Lung (tissue), 12 donors: ENCODE measurements around the gene HNRNPA0. TPM values are rescaled to one million over a fixed set of nuclear protein-coding genes. Genes with fewer than 3 reads are reported as not detected.

Experiments used
- ATAC-seq: fragments of 200-7000 bp; cut with Tn5 transposase; one replicate; pipeline ENCODE4 v1.9.1; 2020; ENCODE audit warnings: moderate number of reproducible peaks; ENCODE audit not compliant: insufficient read depth, low FRiP score
- DNase-seq, 3 donors: peaks; one replicate each; pipeline ENCODE4 v3.0.0-alpha.2; 2013 to 2017
- H3K27ac ChIP-seq, 2 donors: one replicate each; pipeline ENCODE4 v1.5.1; 2013; ENCODE audit warnings: mild to moderate bottlenecking in 2 of 2, moderate library complexity in 2 of 2, control low read depth in 1 of 2, inconsistent platforms in 1 of 2, low read depth in 1 of 2, low read length in 1 of 2
- H3K27me3 ChIP-seq, 3 donors: one replicate each; pipeline ENCODE4 v1.5.1; 2013; ENCODE audit warnings: low read length in 2 of 3; ENCODE audit not compliant: control insufficient read depth in 3 of 3, insufficient read depth in 3 of 3
- H3K36me3 ChIP-seq, 4 donors: one replicate each; pipeline ENCODE4 v1.5.1; 2013; ENCODE audit warnings: low read length in 4 of 4, mild to moderate bottlenecking in 1 of 4, moderate library complexity in 1 of 4; ENCODE audit not compliant: control insufficient read depth in 4 of 4, insufficient read depth in 4 of 4
- H3K4me1 ChIP-seq, 5 donors: one replicate each; pipeline ENCODE4 v1.5.1; 2013; ENCODE audit warnings: low read length in 5 of 5, mild to moderate bottlenecking in 2 of 5, moderate library complexity in 1 of 5; ENCODE audit not compliant: control insufficient read depth in 5 of 5, insufficient read depth in 5 of 5
- H3K4me3 ChIP-seq: one replicate; pipeline ENCODE4 v1.5.1; 2013; ENCODE audit warnings: mild to moderate bottlenecking, control low read depth, moderate library complexity
- H3K9ac ChIP-seq, 2 donors: one replicate each; pipeline ENCODE4 v1.5.1; 2013; ENCODE audit warnings: low read length in 2 of 2, control low read depth in 1 of 2; ENCODE audit not compliant: insufficient read depth in 1 of 2
- H3K9me3 ChIP-seq, 4 donors: one replicate each; pipeline ENCODE4 v1.5.1; 2013; ENCODE audit warnings: low read length in 3 of 4, mild to moderate bottlenecking in 1 of 4, moderate library complexity in 1 of 4; ENCODE audit not compliant: control insufficient read depth in 4 of 4, insufficient read depth in 3 of 4
- WGBS, 2 donors: extraction: QIAGEN DNeasy Blood & Tissue Kit; methylation state at CpG; one replicate each; pipeline ENCODE4 v1.1.7; 2013; 5-methylcytosine and 5-hydroxymethylcytosine counted together
- polyA plus RNA-seq, 2 donors: library from polyadenylated mRNA; stranded (reverse); fragments of 200-250 nt; gene quantifications; one replicate each; pipeline ENCODE4 v1.2.1, GENCODE V29; 2013
- total RNA-seq, 2 donors: library from RNA; depleted of rRNA in 1 of 2; stranded (reverse); fragments of >200 nt in 1 of 2; gene quantifications; one replicate each; pipeline ENCODE4 v1.2.1, GENCODE V29; 2014 to 2021
- TF ChIP-seq, protein P1 (sequence below): IDR thresholded peaks from 2 replicates; pipeline ENCODE4 v1.5.1; 2012; ENCODE audit warnings: mild to moderate bottlenecking; ENCODE audit errors: control extremely low read depth, extremely low read depth
- donor health status: control.
- donor health status: control.
- donor health status: Bipolar disorder and iron deficiency.
- donor health status: healthy.
- donor health status: DM: yes; HTN: yes; CAD: no.

The HNRNPA0 gene
- total and polyA plus RNA-seq, 4 donors, result 21.5 to 29.0 (median 25.1) TPM

GRCh38 chr5:137754961-137755762 lies 999 bp upstream of the HNRNPA0 start:
- no peak for DNase-seq
- TF ChIP-seq, protein P1, sequence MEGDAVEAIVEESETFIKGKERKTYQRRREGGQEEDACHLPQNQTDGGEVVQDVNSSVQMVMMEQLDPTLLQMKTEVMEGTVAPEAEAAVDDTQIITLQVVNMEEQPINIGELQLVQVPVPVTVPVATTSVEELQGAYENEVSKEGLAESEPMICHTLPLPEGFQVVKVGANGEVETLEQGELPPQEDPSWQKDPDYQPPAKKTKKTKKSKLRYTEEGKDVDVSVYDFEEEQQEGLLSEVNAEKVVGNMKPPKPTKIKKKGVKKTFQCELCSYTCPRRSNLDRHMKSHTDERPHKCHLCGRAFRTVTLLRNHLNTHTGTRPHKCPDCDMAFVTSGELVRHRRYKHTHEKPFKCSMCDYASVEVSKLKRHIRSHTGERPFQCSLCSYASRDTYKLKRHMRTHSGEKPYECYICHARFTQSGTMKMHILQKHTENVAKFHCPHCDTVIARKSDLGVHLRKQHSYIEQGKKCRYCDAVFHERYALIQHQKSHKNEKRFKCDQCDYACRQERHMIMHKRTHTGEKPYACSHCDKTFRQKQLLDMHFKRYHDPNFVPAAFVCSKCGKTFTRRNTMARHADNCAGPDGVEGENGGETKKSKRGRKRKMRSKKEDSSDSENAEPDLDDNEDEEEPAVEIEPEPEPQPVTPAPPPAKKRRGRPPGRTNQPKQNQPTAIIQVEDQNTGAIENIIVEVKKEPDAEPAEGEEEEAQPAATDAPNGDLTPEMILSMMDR, result no peak
- Histone ChIP-seq H3K27me3 (no peaks in the 10 kb centered on the region), H3K9me3 (no peaks in the 10 kb centered on the region), H3K4me3 (peak overlapping the region; percentile 65), H3K4me1 (peaks cover 0 to 19% (median 6%) of the 10 kb centered on the region in 5 donors), H3K27ac (peak overlapping the region; percentile 96 to 99), H3K9ac (peak overlapping the region; percentile 47 to 99), H3K36me3 (peaks cover 0 to 17% (median 4%) of the 10 kb centered on the region in 4 donors)
- ATAC-seq, result peak; percentile 22
- WGBS, 2 donors, result 29% methylated on average over 36 of the region's 36 CpGs

DNA sequence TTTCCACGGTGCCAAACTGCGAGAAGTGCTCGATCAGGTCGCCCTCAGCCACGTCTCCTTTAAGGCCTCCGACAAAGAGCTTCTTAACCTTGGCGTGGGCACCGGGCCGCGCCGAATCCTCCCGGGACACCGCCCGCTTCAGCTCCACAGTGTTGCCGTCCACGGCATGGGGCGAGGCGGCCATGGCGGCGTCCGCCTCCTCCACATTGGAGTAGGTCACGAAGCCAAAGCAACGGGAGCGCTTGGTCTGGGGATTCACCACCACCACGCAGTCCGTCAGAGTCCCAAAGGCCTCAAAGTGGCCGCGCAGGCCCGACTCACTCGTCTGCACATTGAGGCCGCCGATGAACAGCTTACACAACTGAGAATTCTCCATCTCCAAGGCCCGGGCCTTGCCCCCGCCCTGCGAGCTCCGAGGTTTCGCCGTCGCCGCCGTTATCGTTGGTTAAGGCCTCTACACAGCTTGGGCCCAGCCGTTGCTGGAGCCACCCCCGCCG lies 424 bp downstream of the HNRNPA0 start:
- WGBS, 2 donors, result 0% methylated on average over 45 of the region's 45 CpGs
- Histone ChIP-seq H3K4me3 (peak overlapping the region; percentile 91), H3K27ac (peak overlapping the region; percentile 96 to 99), H3K27me3 (no peaks in the 10 kb centered on the region), H3K9ac (peak overlapping the region; percentile 99), H3K9me3 (no peaks in the 10 kb centered on the region), H3K36me3 (peaks cover 0 to 17% (median 4%) of the 10 kb centered on the region in 4 donors), H3K4me1 (peaks cover 0 to 23% (median 6%) of the 10 kb centered on the region in 5 donors)
- DNase-seq (no peak), ATAC-seq (peak; percentile 14)
- TF ChIP-seq, protein P1, result no peak

- TF ChIP-seq, protein P1, result no peak
- Histone ChIP-seq H3K36me3 (peaks cover 0 to 17% (median 4%) of the 10 kb centered on the region in 4 donors), H3K27ac (peak overlapping the region; percentile 96 to 99), H3K27me3 (no peaks in the 10 kb centered on the region), H3K4me3 (peak overlapping the region; percentile 91), H3K9ac (peak overlapping the region; percentile 99), H3K9me3 (no peaks in the 10 kb centered on the region), H3K4me1 (peaks cover 0 to 23% (median 9%) of the 10 kb centered on the region in 5 donors)
- 0 to 1% methylated on average over 48 to 63 of the region's 63 CpGs for WGBS, 2 donors
- DNase-seq (peak; percentile 32 to 57 (median 36)), ATAC-seq (no peak)
Observed at GRCh38 chr5:137752905-137753690, 1.1 kb downstream of the HNRNPA0 start.
